HG03571 (cell line): ENCODE results near the gene TBC1D7.
A peak's percentile ranks its signal among the peaks of the same experiment; 100 is the strongest.
"Not testable (repeated sequence)": the region's sequence is repeated elsewhere in the genome, so short reads cannot be mapped to it uniquely, and the experiment has no call there.

Experiments used
- ATAC-seq: cut with Tn5 transposase; IDR thresholded peaks from one replicate; pipeline ENCODE4 v1.9.1; 2021; ENCODE audit not compliant: unreplicated experiment

TBC1D7 gene

GRCh38 chr6:13326031-13326586, 2.2 kb downstream of the TBC1D7 start:
- ATAC-seq = not testable (repeated sequence)

- no peak for ATAC-seq
Observed at GRCh38 chr6:13319891-13320564, 8.3 kb downstream of the TBC1D7 start.

GRCh38 chr6:13318821-13319220, 9.5 kb downstream of the TBC1D7 start:
- no peak for ATAC-seq

GRCh38 chr6:13315896-13316295, 12.4 kb downstream of the TBC1D7 start:
- ATAC-seq = no peak

GRCh38 chr6:13314806-13315205, 13.5 kb downstream of the TBC1D7 start:
- ATAC-seq = no peak

GRCh38 chr6:13311155-13311554, 17.2 kb downstream of the TBC1D7 start:
- no peak for ATAC-seq

- ATAC-seq = no peak
Observed at GRCh38 chr6:13308332-13308731, 20.0 kb downstream of the TBC1D7 start.

GRCh38 chr6:13307508-13307995, 20.8 kb downstream of the TBC1D7 start:
- ATAC-seq = no peak

GRCh38 chr6:13305791-13306190, 22.5 kb downstream of the TBC1D7 start:
- no peak for ATAC-seq

- no peak for ATAC-seq
Observed at GRCh38 chr6:13305288-13305687, 23.0 kb downstream of the TBC1D7 start.

- no peak for ATAC-seq
Observed at GRCh38 chr6:13304580-13305260, 23.6 kb downstream of the TBC1D7 start.

- no peak for ATAC-seq
Observed at GRCh38 chr6:13304101-13304500, 24.2 kb downstream of the TBC1D7 start.

- ATAC-seq = peak; percentile 51
Observed at GRCh38 chr6:13303668-13304017, 24.7 kb downstream of the TBC1D7 start.

- peak; percentile 76 for ATAC-seq
Observed at GRCh38 chr6:13302751-13303667, 25.3 kb downstream of the TBC1D7 start.

GRCh38 chr6:13302291-13302690, 26.0 kb downstream of the TBC1D7 start:
- ATAC-seq = no peak

GRCh38 chr6:13300643-13301590, 27.4 kb downstream of the TBC1D7 start:
- no peak for ATAC-seq

- ATAC-seq = no peak
Observed at GRCh38 chr6:13299918-13300317, 28.4 kb downstream of the TBC1D7 start.

- ATAC-seq = no peak
Observed at GRCh38 chr6:13299403-13299821, 28.9 kb downstream of the TBC1D7 start.

GRCh38 chr6:13298446-13298845, 29.9 kb downstream of the TBC1D7 start:
- ATAC-seq = no peak

GRCh38 chr6:13297391-13297790, 30.9 kb downstream of the TBC1D7 start:
- no peak for ATAC-seq
